ENCODE results near the gene FBXW5. TPM values are rescaled to one million over a fixed set of nuclear protein-coding genes. Genes with fewer than 3 reads are reported as not detected.
A peak's percentile ranks its signal among the peaks of the same experiment; 100 is the strongest.

The FBXW5 gene
- total RNA-seq, 1 experiment from 2014 or later = 72.6 TPM

GRCh38 chr9:136925414-136926153 is 19.0 kb downstream of the FBXW5 start:
- BruUV-seq (replicated peaks) = no TSS peak
- in situ Hi-C loops (cut with HindIII; ENCODE audit: low pct_unique_long_range_greater_than_20kb, low sequenced_read_pairs) = no loop called here
- POLR2A ChIA-PET = interaction anchor here (0.6 kb wide), 1 partner anchor 17 kb away, joined by 4 read pairs; no protein-coding TSS in a partner anchor

DNA sequence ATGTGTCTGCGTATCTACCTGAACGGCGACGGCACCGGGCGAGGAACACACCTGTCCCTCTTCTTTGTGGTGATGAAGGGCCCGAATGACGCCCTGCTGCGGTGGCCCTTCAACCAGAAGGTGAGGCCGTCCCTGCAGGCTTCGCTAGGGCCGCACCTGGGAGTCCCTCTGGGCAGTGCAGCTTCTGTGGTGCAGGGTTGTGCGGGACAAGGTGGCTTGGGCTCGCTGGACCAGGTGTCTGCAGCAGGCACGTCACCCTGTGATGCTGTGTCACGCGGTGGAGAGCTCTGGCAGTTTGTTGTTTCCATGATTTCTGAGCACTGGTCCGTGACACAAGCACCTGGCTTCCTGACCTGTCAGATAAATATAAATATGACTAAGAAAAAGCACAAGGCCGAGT is 20.7 kb downstream of the FBXW5 start:
- Histone ChIP-seq H3K36me3 (ENCODE audit: control insufficient read depth, insufficient read depth, low read length) (peaks cover 5% of the 10 kb centered on the region), H3K27ac (ENCODE audit: low read length) (no peak overlapping the region), H3K4me1 (ENCODE audit: control insufficient read depth, insufficient read depth, low read length) (no peaks in the 10 kb centered on the region), H3K9me3 (ENCODE audit: control insufficient read depth, insufficient read depth, low read depth, low read length) (no peaks in the 10 kb centered on the region), H3K27me3 (ENCODE audit: control insufficient read depth, insufficient read depth, low read length) (no peaks in the 10 kb centered on the region), H3K4me3 (ENCODE audit: low read depth in 2 of 2, low read length in 2 of 2) (no peak overlapping the region)
- intact Hi-C loops (cut with micrococcal nuclease; ENCODE audit: unreplicated experiment) (no loop called here), in situ Hi-C loops (cut with HindIII; ENCODE audit: low pct_unique_long_range_greater_than_20kb, low sequenced_read_pairs) (no loop called here)
- ATAC-seq (no peak), DNase-seq (ENCODE audit: low read depth, low spot score) (no peak)
- BruUV-seq (replicated peaks) = no TSS peak
- CTCF ChIA-PET = no interaction called here
- TF ChIP-seq, protein P1, sequence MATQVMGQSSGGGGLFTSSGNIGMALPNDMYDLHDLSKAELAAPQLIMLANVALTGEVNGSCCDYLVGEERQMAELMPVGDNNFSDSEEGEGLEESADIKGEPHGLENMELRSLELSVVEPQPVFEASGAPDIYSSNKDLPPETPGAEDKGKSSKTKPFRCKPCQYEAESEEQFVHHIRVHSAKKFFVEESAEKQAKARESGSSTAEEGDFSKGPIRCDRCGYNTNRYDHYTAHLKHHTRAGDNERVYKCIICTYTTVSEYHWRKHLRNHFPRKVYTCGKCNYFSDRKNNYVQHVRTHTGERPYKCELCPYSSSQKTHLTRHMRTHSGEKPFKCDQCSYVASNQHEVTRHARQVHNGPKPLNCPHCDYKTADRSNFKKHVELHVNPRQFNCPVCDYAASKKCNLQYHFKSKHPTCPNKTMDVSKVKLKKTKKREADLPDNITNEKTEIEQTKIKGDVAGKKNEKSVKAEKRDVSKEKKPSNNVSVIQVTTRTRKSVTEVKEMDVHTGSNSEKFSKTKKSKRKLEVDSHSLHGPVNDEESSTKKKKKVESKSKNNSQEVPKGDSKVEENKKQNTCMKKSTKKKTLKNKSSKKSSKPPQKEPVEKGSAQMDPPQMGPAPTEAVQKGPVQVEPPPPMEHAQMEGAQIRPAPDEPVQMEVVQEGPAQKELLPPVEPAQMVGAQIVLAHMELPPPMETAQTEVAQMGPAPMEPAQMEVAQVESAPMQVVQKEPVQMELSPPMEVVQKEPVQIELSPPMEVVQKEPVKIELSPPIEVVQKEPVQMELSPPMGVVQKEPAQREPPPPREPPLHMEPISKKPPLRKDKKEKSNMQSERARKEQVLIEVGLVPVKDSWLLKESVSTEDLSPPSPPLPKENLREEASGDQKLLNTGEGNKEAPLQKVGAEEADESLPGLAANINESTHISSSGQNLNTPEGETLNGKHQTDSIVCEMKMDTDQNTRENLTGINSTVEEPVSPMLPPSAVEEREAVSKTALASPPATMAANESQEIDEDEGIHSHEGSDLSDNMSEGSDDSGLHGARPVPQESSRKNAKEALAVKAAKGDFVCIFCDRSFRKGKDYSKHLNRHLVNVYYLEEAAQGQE (IDR thresholded peaks at IDR 0.05; ENCODE audit: insufficient read depth in 1 of 2, low read depth in 2 of 2, low read length in 1 of 2) = no peak
- TF ChIP-seq CTCF (IDR thresholded peaks at IDR 0.05) (no peak), SIN3A (IDR thresholded peaks at IDR 0.05; ENCODE audit: borderline replicate concordance, insufficient read depth, low read depth, low read length) (no peak), POLR2AphosphoS5 (IDR thresholded peaks at IDR 0.05; ENCODE audit: low read depth, low read length) (no peak), TCF7L2 (IDR thresholded peaks at IDR 0.05; ENCODE audit: low read depth, low read length) (no peak)
- POLR2A ChIA-PET = no interaction called here

More at GRCh38 chr9:136925414-136926153, 19.0 kb downstream of the FBXW5 start:
- CTCF ChIA-PET = no interaction called here
- no peak overlapping the region for H3K4me3 ChIP-seq (ENCODE audit: low read depth in 2 of 2, low read length in 2 of 2)
- no peak overlapping the region for H3K27ac ChIP-seq (ENCODE audit: low read length)
- intact Hi-C loops (cut with micrococcal nuclease; ENCODE audit: unreplicated experiment) = no loop called here
- DNase-seq (ENCODE audit: low read depth, low spot score) (no peak), ATAC-seq (0 out of 2 replicates have a peak, but pooled peaks have one; percentile 32)
- H3K36me3 ChIP-seq (ENCODE audit: control insufficient read depth, insufficient read depth, low read length) = peaks cover 5% of the 10 kb centered on the region
- TF ChIP-seq TCF7L2 (IDR thresholded peaks at IDR 0.05; ENCODE audit: low read depth, low read length) = no peak
- TF ChIP-seq POLR2AphosphoS5 (IDR thresholded peaks at IDR 0.05; ENCODE audit: low read depth, low read length) = no peak
- TF ChIP-seq SIN3A (IDR thresholded peaks at IDR 0.05; ENCODE audit: borderline replicate concordance, insufficient read depth, low read depth, low read length) = no peak
- TF ChIP-seq CTCF (IDR thresholded peaks at IDR 0.05) = no peak
- TF ChIP-seq, protein P1 (IDR thresholded peaks at IDR 0.05; ENCODE audit: insufficient read depth in 1 of 2, low read depth in 2 of 2, low read length in 1 of 2) = no peak
- no peaks in the 10 kb centered on the region for H3K9me3 ChIP-seq (ENCODE audit: control insufficient read depth, insufficient read depth, low read depth, low read length)
- H3K27me3 ChIP-seq (ENCODE audit: control insufficient read depth, insufficient read depth, low read length) = no peaks in the 10 kb centered on the region
- H3K4me1 ChIP-seq (ENCODE audit: control insufficient read depth, insufficient read depth, low read length) = no peaks in the 10 kb centered on the region
